Measurements from ENCODE around the gene SPTBN4.

SPTBN4 gene

GRCh38 chr19:40529093-40529954 lies 62.5 kb downstream of the SPTBN4 start:
- Histone ChIP-seq H2AFZ (peak overlapping the region; percentile 75), H3K36me3 (ENCODE audit: control insufficient read depth, insufficient read depth, low read length) (no peaks in the 10 kb centered on the region), H3K4me1 (peaks cover 9% of the 10 kb centered on the region), H3K9ac (no peak overlapping the region), H3K79me2 (no peaks in the 10 kb centered on the region), H3K27ac (peak overlapping the region; percentile 75), H3K4me2 (ENCODE audit: low read length) (peak overlapping the region; percentile 78), H3K4me3 (ENCODE audit: low read depth, low read length) (peak overlapping the region; percentile 53), H3K27me3 (ENCODE audit: control insufficient read depth, insufficient read depth, low read length) (no peaks in the 10 kb centered on the region), H3K9me3 (ENCODE audit: control insufficient read depth, low read length) (no peaks in the 10 kb centered on the region)
- peak; percentile 99 for TF ChIP-seq CTCF (IDR thresholded peaks at IDR 0.05)

GRCh38 chr19:40530091-40530901 lies 63.5 kb downstream of the SPTBN4 start:
- Histone ChIP-seq H3K9me3 (ENCODE audit: control insufficient read depth, low read length) (no peaks in the 10 kb centered on the region), H3K27ac (peak overlapping the region; percentile 75)

GRCh38 chr19:40533508-40533907 lies 66.7 kb downstream of the SPTBN4 start:
- no peaks in the 10 kb centered on the region for H3K27me3 ChIP-seq (ENCODE audit: control insufficient read depth, insufficient read depth, low read length)
- no peaks in the 10 kb centered on the region for H3K9me3 ChIP-seq (ENCODE audit: control insufficient read depth, low read length)
- no peaks in the 10 kb centered on the region for H3K79me2 ChIP-seq
- H3K9ac ChIP-seq, result no peak overlapping the region
- H3K36me3 ChIP-seq (ENCODE audit: control insufficient read depth, insufficient read depth, low read length), result no peaks in the 10 kb centered on the region
- TF ChIP-seq CTCF (IDR thresholded peaks at IDR 0.05), result no peak
- H3K4me3 ChIP-seq (ENCODE audit: low read depth, low read length), result no peak overlapping the region
- peaks cover 9% of the 10 kb centered on the region for H3K4me1 ChIP-seq
- H3K27ac ChIP-seq, result no peak overlapping the region
- no peak overlapping the region for H2AFZ ChIP-seq
- H3K4me2 ChIP-seq (ENCODE audit: low read length), result no peak overlapping the region

More at GRCh38 chr19:40530091-40530901, 63.5 kb downstream of the SPTBN4 start:
- Histone ChIP-seq H3K36me3 (ENCODE audit: control insufficient read depth, insufficient read depth, low read length) (no peaks in the 10 kb centered on the region), H2AFZ (peak overlapping the region; percentile 75), H3K4me2 (ENCODE audit: low read length) (peak overlapping the region; percentile 49), H3K9ac (no peak overlapping the region), H3K4me3 (ENCODE audit: low read depth, low read length) (peak overlapping the region; percentile 3), H3K27me3 (ENCODE audit: control insufficient read depth, insufficient read depth, low read length) (no peaks in the 10 kb centered on the region), H3K4me1 (peaks cover 9% of the 10 kb centered on the region), H3K79me2 (no peaks in the 10 kb centered on the region)
- peak; percentile 52 for TF ChIP-seq CTCF (IDR thresholded peaks at IDR 0.05)

GRCh38 chr19:40534148-40534547 lies 67.3 kb downstream of the SPTBN4 start:
- no peak overlapping the region for H3K4me2 ChIP-seq (ENCODE audit: low read length)

More at GRCh38 chr19:40534148-40534547, 67.3 kb downstream of the SPTBN4 start:
- peaks cover 9% of the 10 kb centered on the region for H3K4me1 ChIP-seq
- no peak overlapping the region for H3K4me3 ChIP-seq (ENCODE audit: low read depth, low read length)
- no peaks in the 10 kb centered on the region for H3K27me3 ChIP-seq (ENCODE audit: control insufficient read depth, insufficient read depth, low read length)
- H3K79me2 ChIP-seq, result no peaks in the 10 kb centered on the region
- no peak overlapping the region for H3K9ac ChIP-seq
- H3K9me3 ChIP-seq (ENCODE audit: control insufficient read depth, low read length), result no peaks in the 10 kb centered on the region
- no peak for TF ChIP-seq CTCF (IDR thresholded peaks at IDR 0.05)
- H2AFZ ChIP-seq, result no peak overlapping the region
- H3K27ac ChIP-seq, result no peak overlapping the region
- no peaks in the 10 kb centered on the region for H3K36me3 ChIP-seq (ENCODE audit: control insufficient read depth, insufficient read depth, low read length)

Data from parathyroid adenoma (tissue), 2 donors.